CD14-positive monocyte (primary cell): ENCODE results near the gene COQ10B. TPM values are rescaled to one million over a fixed set of nuclear protein-coding genes. Genes with fewer than 3 reads are reported as not detected.
"Not testable (repeated sequence)": the region's sequence is repeated elsewhere in the genome, so short reads cannot be mapped to it uniquely, and the experiment has no call there.

ENCODE experiments used
- DNase-seq, 3 donors: peaks; one replicate each; pipeline ENCODE4 v3.0.0-alpha.2; 2011 to 2022
- H2AFZ ChIP-seq: 2 replicates; pipeline ENCODE4 v1.6.0; 2012; ENCODE audit warnings: mild to moderate bottlenecking, low read depth, low read length, inconsistent platforms; ENCODE audit not compliant: insufficient read depth, poor library complexity, severe bottlenecking
- H3K27ac ChIP-seq, 2 donors: 1 replicate in 1 of 2; 2 replicates in 1 of 2; pipeline ENCODE4 v1.5.1; 2012 to 2013; ENCODE audit warnings: low read length in 2 of 2, control low read depth in 1 of 2, inconsistent platforms in 1 of 2, low read depth in 1 of 2, mild to moderate bottlenecking in 1 of 2
- H3K27me3 ChIP-seq, 2 donors: one replicate each; pipeline versions ENCODE4 v1.6.0 to v1.6.1; 2011 to 2013; ENCODE audit warnings: low read length in 2 of 2; ENCODE audit not compliant: control insufficient read depth in 2 of 2, insufficient read depth in 2 of 2
- H3K36me3 ChIP-seq, 2 donors: replicated peaks in 1 of 2; 1 replicate in 1 of 2; 2 replicates in 1 of 2; pipeline versions ENCODE4 v1.5.1 to v1.6.1; 2012 to 2013; ENCODE audit warnings: low read length in 2 of 2, control low read depth in 1 of 2, inconsistent platforms in 1 of 2, mild to moderate bottlenecking in 1 of 2; ENCODE audit not compliant: insufficient read depth in 2 of 2, control insufficient read depth in 1 of 2
- H3K4me1 ChIP-seq, 2 donors: 1 replicate in 1 of 2; 2 replicates in 1 of 2; pipeline versions ENCODE4 v1.5.1 to v1.6.1; 2012 to 2013; ENCODE audit warnings: low read length in 2 of 2, control low read depth in 1 of 2, inconsistent platforms in 1 of 2, mild to moderate bottlenecking in 1 of 2, moderate library complexity in 1 of 2; ENCODE audit not compliant: insufficient read depth in 2 of 2, control insufficient read depth in 1 of 2
- H3K4me2 ChIP-seq: replicated peaks from 2 replicates; pipeline ENCODE3; 2012; ENCODE audit warnings: low read length, moderate library complexity, mild to moderate bottlenecking; ENCODE audit not compliant: poor library complexity, severe bottlenecking; ENCODE audit errors: extremely low read depth
- H3K4me3 ChIP-seq, 3 experiments: fragments of 200-600 bp in 1 of 3; sonication (generic) in 1 of 3; replicated peaks in 1 of 3; 1 replicate in 2 of 3; 2 replicates in 1 of 3; pipeline ENCODE4 v1.5.1; 2011 to 2013; ENCODE audit warnings: low read length in 3 of 3, mild to moderate bottlenecking in 3 of 3, control low read depth in 2 of 3, low read depth in 2 of 3, inconsistent platforms in 1 of 3, moderate library complexity in 1 of 3
- H3K79me2 ChIP-seq: 2 replicates; pipeline ENCODE4 v1.6.0; 2012; ENCODE audit warnings: mild to moderate bottlenecking, control low read depth, inconsistent platforms, low read length, moderate library complexity; ENCODE audit not compliant: insufficient read depth
- H3K9ac ChIP-seq: 2 replicates; pipeline ENCODE4 v1.6.0; 2017; ENCODE audit warnings: low read length, mild to moderate bottlenecking; ENCODE audit not compliant: insufficient read depth, poor library complexity, severe bottlenecking
- H3K9me3 ChIP-seq, 2 donors: replicated peaks in 1 of 2; 1 replicate in 1 of 2; 2 replicates in 1 of 2; pipeline versions ENCODE4 v1.5.1 to v1.6.1; 2012 to 2013; ENCODE audit warnings: low read length in 2 of 2, control low read depth in 1 of 2; ENCODE audit not compliant: control insufficient read depth in 1 of 2, insufficient read depth in 1 of 2
- H4K20me1 ChIP-seq: 2 replicates; pipeline ENCODE4 v1.6.0; 2012; ENCODE audit warnings: mild to moderate bottlenecking, low read length, control low read depth, moderate library complexity; ENCODE audit not compliant: insufficient read depth
- H3K27ac Mint-ChIP-seq, 7 donors: one replicate each; pipeline ENCODE4 v1.8.0; 2020; ENCODE audit warnings: mild to moderate bottlenecking in 7 of 7, mixed read lengths in 7 of 7, moderate library complexity in 6 of 7, inconsistent platforms in 2 of 7
- H3K27me3 Mint-ChIP-seq, 3 donors: one replicate each; pipeline ENCODE4 v1.8.0; 2021 to 2022; ENCODE audit warnings: low read depth in 3 of 3, mild to moderate bottlenecking in 3 of 3, mixed read lengths in 3 of 3, moderate library complexity in 3 of 3, inconsistent platforms in 1 of 3
- H3K36me3 Mint-ChIP-seq, 2 donors: one replicate each; pipeline ENCODE4 v1.8.0; 2020; ENCODE audit warnings: mixed read lengths in 2 of 2, inconsistent platforms in 1 of 2, mild to moderate bottlenecking in 1 of 2
- H3K4me1 Mint-ChIP-seq: one replicate; pipeline ENCODE4 v1.8.0; 2020; ENCODE audit warnings: mild to moderate bottlenecking, mixed read lengths
- H3K4me3 Mint-ChIP-seq, 2 donors: one replicate each; pipeline ENCODE4 v1.8.0; 2020; ENCODE audit warnings: mild to moderate bottlenecking in 2 of 2, mixed read lengths in 2 of 2, moderate library complexity in 1 of 2
- H3K9me3 Mint-ChIP-seq, 7 donors: one replicate each; pipeline ENCODE4 v1.8.0; 2020 to 2022; ENCODE audit warnings: mixed read lengths in 7 of 7, mild to moderate bottlenecking in 6 of 7, moderate library complexity in 6 of 7, inconsistent platforms in 2 of 7
- WGBS: methylation state at CpG from one replicate; pipeline ENCODE4 v1.1.5; 2013; ENCODE audit warnings: missing lambda C conversion rate; ENCODE audit not compliant: insufficient coverage; 5-methylcytosine and 5-hydroxymethylcytosine counted together
- intact Hi-C, 2 donors: fragments of 100-400 bp; cut with micrococcal nuclease; formaldehyde crosslinking; loops; one replicate each; pipeline versions ENCODE4 v1.15.0 to v1.15.1; 2023
- polyA plus RNA-seq, 3 donors: library from polyadenylated mRNA; depleted of rRNA in 1 of 3; unstranded in 2 of 3; stranded (reverse) in 1 of 3; fragments of 300-500 nt in 2 of 3; fragments of >200 nt in 1 of 3; fragmentation: Illumina TruSeq in 2 of 3; gene quantifications; 1 replicate in 2 of 3; 2 replicates in 1 of 3; pipeline ENCODE4 v1.2.3, GENCODE V29; 2012 to 2021
- TF ChIP-seq, protein P1 (sequence below): fragments of 200-600 bp; IDR thresholded peaks from one replicate; pipeline ENCODE4 v1.8.0; 2022; ENCODE audit warnings: antibody characterized with exemption, mild to moderate bottlenecking

The COQ10B gene
- polyA plus RNA-seq, 3 donors: 6.7 to 46.6 (median 38.3) TPM

- Histone ChIP-seq H3K4me2 (no peak overlapping the region), H3K27me3 (no peaks in the 10 kb centered on the region), H3K9ac (no peak overlapping the region), H3K36me3 (no peaks in the 10 kb centered on the region), H2AFZ (no peak overlapping the region), H3K27ac (no peak overlapping the region), H3K4me3 (no peak overlapping the region), H3K9me3 (no peaks in the 10 kb centered on the region), H3K4me1 (peaks cover 22 to 23% of the 10 kb centered on the region in 2 donors), H4K20me1 (no peaks in the 10 kb centered on the region), H3K79me2 (no peaks in the 10 kb centered on the region)
- intact Hi-C loops: no loop called here
- DNase-seq: no peak
- no peak overlapping the region for H3K4me3 Mint-ChIP-seq
- H3K27me3 Mint-ChIP-seq: no peaks in the 10 kb centered on the region
- TF ChIP-seq, protein P1, sequence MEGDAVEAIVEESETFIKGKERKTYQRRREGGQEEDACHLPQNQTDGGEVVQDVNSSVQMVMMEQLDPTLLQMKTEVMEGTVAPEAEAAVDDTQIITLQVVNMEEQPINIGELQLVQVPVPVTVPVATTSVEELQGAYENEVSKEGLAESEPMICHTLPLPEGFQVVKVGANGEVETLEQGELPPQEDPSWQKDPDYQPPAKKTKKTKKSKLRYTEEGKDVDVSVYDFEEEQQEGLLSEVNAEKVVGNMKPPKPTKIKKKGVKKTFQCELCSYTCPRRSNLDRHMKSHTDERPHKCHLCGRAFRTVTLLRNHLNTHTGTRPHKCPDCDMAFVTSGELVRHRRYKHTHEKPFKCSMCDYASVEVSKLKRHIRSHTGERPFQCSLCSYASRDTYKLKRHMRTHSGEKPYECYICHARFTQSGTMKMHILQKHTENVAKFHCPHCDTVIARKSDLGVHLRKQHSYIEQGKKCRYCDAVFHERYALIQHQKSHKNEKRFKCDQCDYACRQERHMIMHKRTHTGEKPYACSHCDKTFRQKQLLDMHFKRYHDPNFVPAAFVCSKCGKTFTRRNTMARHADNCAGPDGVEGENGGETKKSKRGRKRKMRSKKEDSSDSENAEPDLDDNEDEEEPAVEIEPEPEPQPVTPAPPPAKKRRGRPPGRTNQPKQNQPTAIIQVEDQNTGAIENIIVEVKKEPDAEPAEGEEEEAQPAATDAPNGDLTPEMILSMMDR: no peak
- peak overlapping the region in 1 of 7 donors; percentile 11 for H3K27ac Mint-ChIP-seq
- H3K9me3 Mint-ChIP-seq: peaks cover 0 to 5% (median 0%) of the 10 kb centered on the region in 7 donors
- H3K4me1 Mint-ChIP-seq: peaks cover 20% of the 10 kb centered on the region
- no peaks in the 10 kb centered on the region for H3K36me3 Mint-ChIP-seq
These were observed 6.5 kb upstream of the COQ10B start for GRCh38 chr2:197446844-197447243.

- no peak for DNase-seq
- Histone ChIP-seq H3K27ac (no peak overlapping the region), H3K9me3 (no peaks in the 10 kb centered on the region), H3K27me3 (no peaks in the 10 kb centered on the region), H3K9ac (no peak overlapping the region), H3K4me1 (peaks cover 12 to 23% of the 10 kb centered on the region in 2 donors), H4K20me1 (peaks cover 15% of the 10 kb centered on the region), H3K4me3 (no peak overlapping the region), H3K79me2 (peaks cover 22% of the 10 kb centered on the region), H3K36me3 (no peaks in the 10 kb centered on the region), H3K4me2 (no peak overlapping the region), H2AFZ (no peak overlapping the region)
- peaks cover 0 to 9% (median 0%) of the 10 kb centered on the region in 7 donors for H3K9me3 Mint-ChIP-seq
- intact Hi-C loops: loop anchor here in 1 of 2 donors (10.0 kb wide), 1 partner anchor 254 kb away; the partner anchor contains the start of gene MARS2
- 97% methylated on average over 25 of the region's 25 CpGs for WGBS
- peaks cover 21% of the 10 kb centered on the region for H3K4me1 Mint-ChIP-seq
- H3K27ac Mint-ChIP-seq: no peak overlapping the region
- peaks cover 0 to 4% (median 0%) of the 10 kb centered on the region in 3 donors for H3K27me3 Mint-ChIP-seq
- TF ChIP-seq, protein P1: no peak
- H3K4me3 Mint-ChIP-seq: no peak overlapping the region
- H3K36me3 Mint-ChIP-seq: no peaks in the 10 kb centered on the region
These were observed 2.9 kb upstream of the COQ10B start for GRCh38 chr2:197450465-197450864.

- H3K4me1 ChIP-seq: peaks cover 12 to 24% of the 10 kb centered on the region in 2 donors
- H4K20me1 ChIP-seq: peaks cover 20% of the 10 kb centered on the region
- H3K9ac ChIP-seq, DNase-seq, H3K9me3 Mint-ChIP-seq, H3K27ac ChIP-seq, H3K36me3 ChIP-seq, H3K4me3 ChIP-seq, H3K4me2 ChIP-seq, H3K27me3 Mint-ChIP-seq, H3K27me3 ChIP-seq, H3K4me3 Mint-ChIP-seq, H3K9me3 ChIP-seq, H3K36me3 Mint-ChIP-seq: not testable (repeated sequence)
- peak overlapping the region; percentile 50 for H2AFZ ChIP-seq
- H3K27ac Mint-ChIP-seq: peak overlapping the region in 1 of 7 donors; percentile 13
- intact Hi-C loops: loop anchor here in 1 of 2 donors (10.0 kb wide), 1 partner anchor 254 kb away; the partner anchor contains the start of gene MARS2
- peaks cover 26% of the 10 kb centered on the region for H3K79me2 ChIP-seq
- 72% methylated on average over 6 of the region's 6 CpGs for WGBS
- peaks cover 25% of the 10 kb centered on the region for H3K4me1 Mint-ChIP-seq
These were observed 2.4 kb upstream of the COQ10B start for GRCh38 chr2:197450935-197451358.
